ENCODE results near the gene FADS2.

Gene FADS2

GRCh38 chr11:61855939-61856680 lies 28.0 kb downstream of the FADS2 start:
- no peak for TF ChIP-seq CTCF (IDR thresholded peaks at IDR 0.05; ENCODE audit: extremely low read depth, missing control alignments)

GRCh38 chr11:61860054-61860903 lies 32.2 kb downstream of the FADS2 start:
- no peak for TF ChIP-seq CTCF (IDR thresholded peaks at IDR 0.05; ENCODE audit: extremely low read depth, missing control alignments)
- DNase-seq (ENCODE audit: low spot score) = no peak

More at GRCh38 chr11:61855939-61856680, 28.0 kb downstream of the FADS2 start:
- DNase-seq (ENCODE audit: low spot score) = no peak

- no peak for TF ChIP-seq CTCF (IDR thresholded peaks at IDR 0.05; ENCODE audit: extremely low read depth, missing control alignments)
- no peak for DNase-seq (ENCODE audit: low spot score)
Observed at GRCh38 chr11:61861634-61862033, 33.5 kb downstream of the FADS2 start.

- no peak for TF ChIP-seq CTCF (IDR thresholded peaks at IDR 0.05; ENCODE audit: extremely low read depth, missing control alignments)
- DNase-seq (ENCODE audit: low spot score) = no peak
Observed at GRCh38 chr11:61862714-61863547, 34.8 kb downstream of the FADS2 start.

GRCh38 chr11:61863548-61864081 lies 35.5 kb downstream of the FADS2 start:
- no peak for TF ChIP-seq CTCF (IDR thresholded peaks at IDR 0.05; ENCODE audit: extremely low read depth, missing control alignments)
- no peak for DNase-seq (ENCODE audit: low spot score)

- no peak for DNase-seq (ENCODE audit: low spot score)
- TF ChIP-seq CTCF (IDR thresholded peaks at IDR 0.05; ENCODE audit: extremely low read depth, missing control alignments) = no peak
Observed at GRCh38 chr11:61864814-61865775, 37.0 kb downstream of the FADS2 start.

All from GM20000 (cell line).